ENCODE data around the gene STS. TPM values are rescaled to one million over a fixed set of nuclear protein-coding genes. Genes with fewer than 3 reads are reported as not detected.

STS gene
- total and polyA plus RNA-seq, 12 donors = 1.2 to 7.9 (median 5.6) TPM

DNA sequence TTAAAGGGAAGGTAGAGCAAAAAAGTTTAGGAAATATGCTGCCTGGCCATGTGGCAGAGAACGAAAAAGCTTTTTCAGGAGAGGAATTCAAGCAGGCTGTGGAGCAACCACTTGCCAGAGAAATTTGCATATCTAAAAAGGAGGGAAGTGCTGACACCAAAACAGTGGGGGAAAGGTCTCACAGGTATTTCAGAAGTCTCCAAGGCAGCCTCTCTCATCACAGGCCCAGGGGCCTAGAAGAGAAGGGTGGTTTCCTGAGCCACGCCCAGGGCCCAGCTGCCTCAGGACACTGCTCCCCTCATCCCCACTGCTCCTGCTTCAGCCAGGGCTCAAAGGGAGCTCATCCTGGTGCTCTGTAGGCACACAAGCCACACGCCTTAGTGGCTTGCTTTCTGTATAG is 29.9 kb upstream of the STS start:
- no peak overlapping the region for H3K4me3 ChIP-seq
- TF ChIP-seq, protein P1, sequence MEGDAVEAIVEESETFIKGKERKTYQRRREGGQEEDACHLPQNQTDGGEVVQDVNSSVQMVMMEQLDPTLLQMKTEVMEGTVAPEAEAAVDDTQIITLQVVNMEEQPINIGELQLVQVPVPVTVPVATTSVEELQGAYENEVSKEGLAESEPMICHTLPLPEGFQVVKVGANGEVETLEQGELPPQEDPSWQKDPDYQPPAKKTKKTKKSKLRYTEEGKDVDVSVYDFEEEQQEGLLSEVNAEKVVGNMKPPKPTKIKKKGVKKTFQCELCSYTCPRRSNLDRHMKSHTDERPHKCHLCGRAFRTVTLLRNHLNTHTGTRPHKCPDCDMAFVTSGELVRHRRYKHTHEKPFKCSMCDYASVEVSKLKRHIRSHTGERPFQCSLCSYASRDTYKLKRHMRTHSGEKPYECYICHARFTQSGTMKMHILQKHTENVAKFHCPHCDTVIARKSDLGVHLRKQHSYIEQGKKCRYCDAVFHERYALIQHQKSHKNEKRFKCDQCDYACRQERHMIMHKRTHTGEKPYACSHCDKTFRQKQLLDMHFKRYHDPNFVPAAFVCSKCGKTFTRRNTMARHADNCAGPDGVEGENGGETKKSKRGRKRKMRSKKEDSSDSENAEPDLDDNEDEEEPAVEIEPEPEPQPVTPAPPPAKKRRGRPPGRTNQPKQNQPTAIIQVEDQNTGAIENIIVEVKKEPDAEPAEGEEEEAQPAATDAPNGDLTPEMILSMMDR (IDR thresholded peaks at IDR 0.05) = no peak
- no peaks in the 10 kb centered on the region for H3K36me3 ChIP-seq
- peaks cover 0 to 36% (median 23%) of the 10 kb centered on the region in 9 donors for H3K4me1 ChIP-seq
- H3K27ac ChIP-seq = no peak overlapping the region
- no peaks in the 10 kb centered on the region for H3K9me3 ChIP-seq
- WGBS, 2 donors = 88 to 92% methylated on average over 3 of the region's 3 CpGs
- ATAC-seq (no peak), DNase-seq (no peak)
- intact Hi-C loops (cut with DNase I) = no loop called here
- H3K27me3 ChIP-seq = no peaks in the 10 kb centered on the region

DNA sequence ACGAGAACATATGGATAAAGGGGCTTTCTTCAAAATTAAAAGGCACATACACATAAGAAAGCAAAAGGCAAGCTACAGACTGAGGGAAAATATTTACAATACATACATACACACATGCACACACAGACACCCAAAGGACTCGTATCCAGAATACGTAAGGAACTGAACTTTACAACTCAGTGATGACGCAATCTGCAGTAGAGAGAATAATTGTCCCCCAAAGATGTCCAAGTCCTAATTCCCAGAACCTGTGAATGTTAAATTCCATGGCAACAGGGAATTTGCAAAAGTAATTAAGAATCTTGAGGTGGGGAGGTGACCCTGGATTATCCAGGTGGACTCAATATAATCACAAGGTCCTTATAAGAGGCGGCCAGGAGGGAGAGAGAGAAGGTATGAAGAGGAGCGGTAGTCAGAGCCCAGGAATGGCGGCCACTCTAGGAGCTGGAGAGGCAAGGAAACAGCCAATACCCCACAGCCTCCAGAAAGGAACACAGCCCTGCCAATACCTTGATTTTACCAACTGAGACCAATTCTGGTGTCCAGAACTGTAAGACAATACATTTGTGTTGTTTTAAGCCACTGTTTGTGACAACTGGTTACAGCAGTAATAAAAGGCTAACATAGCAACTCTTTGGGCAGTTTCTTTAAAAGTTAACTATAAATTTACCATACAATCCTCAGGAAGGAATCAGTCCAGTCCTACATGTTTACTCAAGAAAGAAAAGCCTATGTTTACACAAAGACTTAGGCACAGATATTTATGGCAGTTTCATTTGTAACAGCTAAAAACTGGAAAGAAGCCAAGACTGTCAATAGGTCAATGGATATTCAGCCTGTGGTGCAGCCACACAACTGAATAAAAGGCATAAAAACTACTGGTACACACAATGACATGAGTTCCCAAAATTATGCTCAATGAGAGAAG is 27.3 kb upstream of the STS start:
- 88 to 91% methylated on average over 7 of the region's 7 CpGs for WGBS, 2 donors
- H3K36me3 ChIP-seq = no peaks in the 10 kb centered on the region
- no peak overlapping the region for H3K4me3 ChIP-seq
- DNase-seq (no peak), ATAC-seq (peak in 5 of 8 donors; percentile 20 to 46 (median 35))
- H3K27ac ChIP-seq = peak overlapping the region in 8 of 10 donors; percentile 10 to 67 (median 40)
- H3K27me3 ChIP-seq = no peaks in the 10 kb centered on the region
- H3K9me3 ChIP-seq = no peaks in the 10 kb centered on the region
- intact Hi-C loops (cut with DNase I) = no loop called here
- peaks cover 0 to 36% (median 23%) of the 10 kb centered on the region in 9 donors for H3K4me1 ChIP-seq
- TF ChIP-seq, protein P1 (IDR thresholded peaks at IDR 0.05) = no peak

DNA sequence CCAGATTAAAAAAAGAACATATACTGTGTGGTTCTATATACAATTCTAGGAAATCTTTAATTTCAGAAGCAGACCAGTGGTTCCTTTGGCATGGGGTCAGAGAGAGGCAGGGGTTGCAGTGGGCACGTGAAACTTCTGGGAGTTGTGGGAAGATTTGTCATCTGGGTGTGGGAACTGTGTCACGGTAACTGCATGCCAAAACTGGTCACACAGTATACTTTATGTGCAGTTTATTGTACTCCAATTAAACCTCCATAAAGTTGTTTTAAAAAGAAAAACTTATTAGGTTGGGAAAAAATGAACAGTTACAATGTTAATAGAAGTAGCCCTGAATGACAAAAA is 26.7 kb upstream of the STS start:
- Histone ChIP-seq H3K27me3 (no peaks in the 10 kb centered on the region), H3K27ac (peak overlapping the region in 6 of 10 donors; percentile 22 to 52 (median 42)), H3K36me3 (no peaks in the 10 kb centered on the region), H3K4me1 (peaks cover 0 to 30% (median 19%) of the 10 kb centered on the region in 9 donors), H3K9me3 (no peaks in the 10 kb centered on the region), H3K4me3 (no peak overlapping the region)
- peak in 1 of 8 donors; percentile 48 for ATAC-seq
- TF ChIP-seq, protein P1 (IDR thresholded peaks at IDR 0.05) = no peak
- intact Hi-C loops (cut with DNase I) = no loop called here
- 15 to 16% methylated on average over 2 of the region's 2 CpGs for WGBS, 2 donors
- no peak for DNase-seq

DNA sequence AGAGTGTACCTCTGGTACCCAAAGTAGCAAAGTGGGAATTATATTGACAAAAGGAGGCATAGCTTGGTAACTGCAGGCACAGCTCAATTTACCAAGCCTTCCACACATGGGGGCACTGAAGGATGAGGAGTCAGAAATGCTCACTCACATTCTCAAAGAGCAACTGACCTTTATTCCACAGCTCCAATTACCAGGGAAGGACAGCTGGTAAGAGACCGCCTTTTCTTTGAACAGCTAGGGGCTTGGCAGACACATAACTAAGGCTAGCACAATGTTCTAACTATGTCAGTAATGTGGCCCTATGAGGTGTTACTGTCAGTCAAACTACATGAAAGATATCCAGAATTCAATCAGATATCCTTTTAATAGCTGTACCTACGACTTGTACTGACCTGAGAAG is 20.5 kb upstream of the STS start:
- 58 to 73% methylated on average over 2 of the region's 2 CpGs for WGBS, 2 donors
- no peaks in the 10 kb centered on the region for H3K27me3 ChIP-seq
- H3K4me3 ChIP-seq = no peak overlapping the region
- peaks cover 0 to 9% (median 0%) of the 10 kb centered on the region in 9 donors for H3K4me1 ChIP-seq
- TF ChIP-seq, protein P1 (IDR thresholded peaks at IDR 0.05) = no peak
- ATAC-seq = peak in 1 of 8 donors; percentile 67
- intact Hi-C loops (cut with DNase I) = no loop called here
- no peak overlapping the region for H3K27ac ChIP-seq
- H3K36me3 ChIP-seq = no peaks in the 10 kb centered on the region
- no peak for DNase-seq
- no peaks in the 10 kb centered on the region for H3K9me3 ChIP-seq

All from heart right ventricle (tissue), 16 donors.